Naive B cell (primary cell): ENCODE measurements around the gene TFRC. TPM values are rescaled to one million over a fixed set of nuclear protein-coding genes. Genes with fewer than 3 reads are reported as not detected.

Source experiments
- ATAC-seq, 2 donors: fragments of 150-1000 bp; cut with Tn5 transposase; 2 replicates each; pipeline ENCODE4 v1.10.0; 2021; ENCODE audit warnings: low read depth in 2 of 2, mild to moderate bottlenecking in 2 of 2, moderate library complexity in 2 of 2
- DNase-seq: peaks from one replicate; pipeline ENCODE4 v3.0.0; 2022
- H3K27ac Mint-ChIP-seq, 6 donors: one replicate each; pipeline ENCODE4 v1.8.0; 2020 to 2022; ENCODE audit warnings: mild to moderate bottlenecking in 6 of 6, mixed read lengths in 6 of 6, moderate library complexity in 5 of 6, inconsistent platforms in 2 of 6
- H3K27me3 Mint-ChIP-seq, 3 donors: one replicate each; pipeline ENCODE4 v1.8.0; 2021 to 2022; ENCODE audit warnings: mixed read lengths in 3 of 3, mild to moderate bottlenecking in 1 of 3
- H3K36me3 Mint-ChIP-seq, 2 donors: one replicate each; pipeline ENCODE4 v1.8.0; 2020 to 2022; ENCODE audit warnings: mixed read lengths in 2 of 2, inconsistent platforms in 1 of 2, mild to moderate bottlenecking in 1 of 2
- H3K4me1 Mint-ChIP-seq, 3 donors: one replicate each; pipeline ENCODE4 v1.8.0; 2020 to 2022; ENCODE audit warnings: mixed read lengths in 3 of 3, inconsistent platforms in 1 of 3, mild to moderate bottlenecking in 1 of 3, moderate library complexity in 1 of 3
- H3K4me3 Mint-ChIP-seq, 8 donors: one replicate each; pipeline ENCODE4 v1.8.0; 2020 to 2022; ENCODE audit warnings: mild to moderate bottlenecking in 8 of 8, mixed read lengths in 8 of 8, moderate library complexity in 8 of 8, inconsistent platforms in 2 of 8
- H3K9me3 Mint-ChIP-seq, 7 donors: one replicate each; pipeline ENCODE4 v1.8.0; 2020 to 2022; ENCODE audit warnings: mixed read lengths in 7 of 7, mild to moderate bottlenecking in 5 of 7, inconsistent platforms in 2 of 7, moderate library complexity in 1 of 7
- polyA plus RNA-seq, 6 donors: library from polyadenylated mRNA; unstranded; fragments of 300-500 nt; fragmentation: Illumina TruSeq; gene quantifications; one replicate each; pipeline ENCODE4 v1.2.3, GENCODE V29; 2021; ENCODE audit warnings: low read depth in 6 of 6

TFRC gene
- 10 to 100 TPM; 15.0 to 33.8 (median 25.4) TPM for polyA plus RNA-seq

DNA sequence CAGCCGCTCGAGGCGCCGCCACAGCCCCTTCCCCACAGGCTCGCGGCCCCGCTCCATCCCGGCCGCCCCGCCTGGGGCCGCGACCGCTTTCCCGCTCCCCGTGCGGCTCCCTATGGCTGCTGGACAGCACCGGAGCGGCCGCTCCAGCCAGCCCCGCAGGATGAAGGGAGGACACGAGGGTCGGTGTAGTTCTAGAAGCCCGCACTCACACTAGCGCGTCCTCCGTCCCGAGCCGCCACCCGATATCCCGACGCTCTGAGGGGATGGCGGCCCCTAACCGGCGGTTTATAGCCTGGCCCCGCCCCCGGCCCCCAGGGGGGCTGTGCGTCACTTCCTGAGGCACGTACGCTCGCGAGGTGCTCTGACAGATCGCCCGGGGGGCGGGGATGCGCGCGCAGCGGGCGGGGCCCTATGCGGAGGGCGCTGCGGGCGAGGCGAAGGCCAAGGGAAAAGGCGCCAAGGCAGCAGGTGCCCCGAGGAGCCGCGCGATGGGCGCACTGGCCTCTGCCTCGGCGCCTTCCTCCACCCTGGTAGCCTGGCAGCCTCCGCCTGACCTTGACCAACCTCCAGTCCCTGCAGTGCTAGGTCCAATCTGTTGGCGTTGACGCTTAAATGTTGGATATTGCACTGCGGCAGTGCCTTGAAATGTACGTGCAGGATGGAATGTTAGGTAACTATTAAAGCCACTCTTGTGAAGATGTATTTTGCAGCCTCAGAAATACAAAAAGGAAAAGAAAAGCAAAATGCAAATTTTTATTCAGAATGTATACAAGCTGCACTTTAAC is at the start of gene TFRC:
Gene TFRC (minus strand): TSS at position 257 of the 785 bp plus-strand sequence. CDS start 4,991 bp downstream, outside the sequence.
- peak within 1 kb of the TSS; percentile 96 to 99 (median 98) for H3K27ac Mint-ChIP-seq
- no peaks in the 10 kb centered on the region for H3K9me3 Mint-ChIP-seq
- no peaks in the 10 kb centered on the region for H3K27me3 Mint-ChIP-seq
- H3K4me1 Mint-ChIP-seq = peaks cover 26 to 39% (median 31%) of the 10 kb centered on the region in 3 donors
- H3K36me3 Mint-ChIP-seq = peaks cover 0 to under 1% of the 10 kb centered on the region in 2 donors
- DNase-seq (peak; percentile 95), ATAC-seq (peak; percentile 92)
- H3K4me3 Mint-ChIP-seq = peak within 1 kb of the TSS; percentile 89 to 99 (median 96)

DNA sequence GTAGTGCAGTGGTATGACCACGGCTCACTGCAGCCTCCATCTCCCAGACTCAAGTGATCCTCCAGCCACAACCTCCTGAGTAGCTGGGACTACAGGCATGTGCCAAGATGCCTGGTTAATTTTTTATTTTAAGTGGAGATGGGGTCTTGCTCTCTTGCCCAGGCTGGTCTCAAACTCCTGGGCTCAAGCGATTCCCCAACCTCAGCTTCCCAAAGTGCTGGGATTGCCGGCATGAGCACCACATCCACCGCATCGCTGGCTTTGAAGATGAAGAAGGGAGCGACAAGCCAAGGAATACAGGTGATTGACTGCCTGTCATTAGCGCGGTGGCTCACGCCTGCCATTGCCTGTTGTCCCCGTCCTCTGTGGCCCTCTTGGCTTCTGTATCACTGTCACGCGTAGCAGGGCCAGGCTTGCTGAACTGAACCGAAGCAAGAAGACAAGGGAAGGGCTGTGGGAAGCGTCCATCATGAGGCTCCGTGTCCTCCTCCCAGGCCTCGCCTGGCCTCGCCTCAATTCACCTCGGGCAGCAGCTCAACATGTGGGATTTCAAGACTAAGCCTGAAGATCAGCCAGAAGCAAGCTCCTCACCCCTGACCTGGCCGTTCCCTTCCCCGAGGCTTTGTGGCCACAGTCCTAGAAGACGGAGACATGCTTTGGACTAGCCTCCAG is 46.4 kb upstream of the TFRC start:
- DNase-seq (no peak), ATAC-seq (no peak)
- Mint-ChIP-seq H3K4me3 (no peak overlapping the region), H3K36me3 (no peaks in the 10 kb centered on the region), H3K27ac (peak overlapping the region in 2 of 6 donors; percentile 42 to 48), H3K4me1 (peaks cover 8 to 23% (median 17%) of the 10 kb centered on the region in 3 donors), H3K9me3 (no peaks in the 10 kb centered on the region), H3K27me3 (no peaks in the 10 kb centered on the region)

GRCh38 chr3:196127308-196128040 is 45.6 kb upstream of the TFRC start:
- ATAC-seq (no peak), DNase-seq (no peak)
- Mint-ChIP-seq H3K27ac (peak overlapping the region in 3 of 6 donors; percentile 57 to 78 (median 58)), H3K4me3 (no peak overlapping the region), H3K4me1 (peaks cover 14 to 31% (median 25%) of the 10 kb centered on the region in 3 donors), H3K27me3 (no peaks in the 10 kb centered on the region), H3K9me3 (no peaks in the 10 kb centered on the region), H3K36me3 (no peaks in the 10 kb centered on the region)

GRCh38 chr3:196124608-196125007 is 42.7 kb upstream of the TFRC start:
- no peaks in the 10 kb centered on the region for H3K27me3 Mint-ChIP-seq
- ATAC-seq (no peak), DNase-seq (no peak)
- no peak overlapping the region for H3K4me3 Mint-ChIP-seq
- H3K27ac Mint-ChIP-seq = peak overlapping the region in 1 of 6 donors; percentile 37
- no peaks in the 10 kb centered on the region for H3K9me3 Mint-ChIP-seq
- no peaks in the 10 kb centered on the region for H3K36me3 Mint-ChIP-seq
- H3K4me1 Mint-ChIP-seq = peaks cover 27 to 53% (median 46%) of the 10 kb centered on the region in 3 donors

GRCh38 chr3:196122688-196123046 is 40.8 kb upstream of the TFRC start:
- Mint-ChIP-seq H3K4me3 (peak overlapping the region in 1 of 8 donors; percentile 17), H3K27me3 (no peaks in the 10 kb centered on the region), H3K9me3 (no peaks in the 10 kb centered on the region), H3K4me1 (peaks cover 40 to 58% (median 44%) of the 10 kb centered on the region in 3 donors), H3K36me3 (no peaks in the 10 kb centered on the region), H3K27ac (peak overlapping the region in 4 of 6 donors; percentile 39 to 88 (median 69))
- ATAC-seq (no peak), DNase-seq (no peak)

DNA sequence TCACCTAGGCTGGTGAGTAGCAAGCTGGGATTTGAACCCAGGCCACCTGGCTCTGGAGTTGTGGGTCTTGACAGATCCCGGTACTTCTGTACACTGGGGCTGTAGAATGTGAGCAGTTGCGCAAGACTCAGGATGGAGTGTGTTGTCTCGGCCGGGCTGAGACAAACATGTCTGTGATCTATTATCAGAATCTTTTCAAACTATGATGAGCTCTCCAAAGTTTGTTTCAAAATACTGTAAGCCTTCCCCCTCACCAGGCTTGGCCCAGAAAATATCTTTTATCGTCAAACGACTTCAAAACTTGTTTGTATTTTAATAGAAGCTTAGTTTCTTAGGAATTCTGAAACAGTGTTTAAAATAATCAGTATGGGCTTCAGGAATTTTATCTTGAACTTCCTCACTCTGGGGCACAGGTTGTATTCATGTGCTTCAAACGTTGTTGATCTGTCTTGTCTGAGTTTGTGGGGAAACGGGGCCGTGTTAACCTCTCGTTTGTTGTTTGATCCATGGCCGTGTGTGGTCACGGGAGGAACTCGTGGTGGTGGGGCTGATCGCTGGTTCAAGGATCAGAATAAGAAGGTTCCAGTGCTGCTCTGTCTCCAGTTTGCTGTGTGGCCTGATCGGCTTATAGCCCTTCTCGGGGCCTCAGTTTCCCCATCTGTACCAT is 40.3 kb upstream of the TFRC start:
- Mint-ChIP-seq H3K4me1 (peaks cover 35 to 53% (median 38%) of the 10 kb centered on the region in 3 donors), H3K9me3 (no peaks in the 10 kb centered on the region), H3K27ac (peak overlapping the region in 4 of 6 donors; percentile 39 to 74 (median 56)), H3K36me3 (no peaks in the 10 kb centered on the region), H3K4me3 (peak overlapping the region in 3 of 8 donors; percentile 17 to 57 (median 24)), H3K27me3 (no peaks in the 10 kb centered on the region)
- DNase-seq = no peak
- no peak for ATAC-seq

GRCh38 chr3:196121066-196121465 is 39.2 kb upstream of the TFRC start:
- peak overlapping the region in 3 of 8 donors; percentile 5 to 69 (median 38) for H3K4me3 Mint-ChIP-seq
- DNase-seq (no peak), ATAC-seq (no peak)
- no peaks in the 10 kb centered on the region for H3K9me3 Mint-ChIP-seq
- H3K4me1 Mint-ChIP-seq = peaks cover 32 to 46% (median 35%) of the 10 kb centered on the region in 3 donors
- H3K36me3 Mint-ChIP-seq = no peaks in the 10 kb centered on the region
- no peaks in the 10 kb centered on the region for H3K27me3 Mint-ChIP-seq
- H3K27ac Mint-ChIP-seq = peak overlapping the region in 1 of 6 donors; percentile 70

- peak overlapping the region in 3 of 6 donors; percentile 30 to 86 (median 63) for H3K27ac Mint-ChIP-seq
- peak overlapping the region in 6 of 8 donors; percentile 38 to 77 (median 64) for H3K4me3 Mint-ChIP-seq
- DNase-seq (no peak), ATAC-seq (no peak)
- H3K9me3 Mint-ChIP-seq = no peaks in the 10 kb centered on the region
- H3K4me1 Mint-ChIP-seq = peaks cover 32 to 46% (median 35%) of the 10 kb centered on the region in 3 donors
- H3K27me3 Mint-ChIP-seq = no peaks in the 10 kb centered on the region
- H3K36me3 Mint-ChIP-seq = no peaks in the 10 kb centered on the region
Observed at GRCh38 chr3:196120291-196120951, 38.5 kb upstream of the TFRC start.

DNA sequence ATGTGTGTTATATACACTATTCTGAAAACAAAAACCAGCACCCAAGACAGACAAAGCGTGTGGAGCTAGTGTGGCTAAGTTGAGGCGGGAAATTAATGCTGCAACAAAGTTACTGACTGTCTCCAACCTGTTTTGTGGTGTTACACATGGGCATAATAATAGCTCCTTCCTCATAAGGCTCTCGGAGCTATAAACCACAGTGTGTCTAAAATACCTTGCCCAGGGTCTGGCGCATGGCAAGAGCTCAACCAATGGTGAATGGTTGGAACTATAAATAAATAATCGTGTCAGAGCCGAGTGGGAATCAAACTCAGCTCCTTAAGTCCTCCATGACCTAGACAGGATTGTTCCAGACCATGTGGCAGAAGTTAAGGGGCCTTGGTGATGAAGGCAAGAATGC is 35.9 kb upstream of the TFRC start:
- peaks cover 37 to 54% (median 43%) of the 10 kb centered on the region in 3 donors for H3K4me1 Mint-ChIP-seq
- H3K9me3 Mint-ChIP-seq = no peaks in the 10 kb centered on the region
- H3K27ac Mint-ChIP-seq = peak overlapping the region in 4 of 6 donors; percentile 74 to 90 (median 76)
- ATAC-seq = peak; percentile 51 to 60
- H3K27me3 Mint-ChIP-seq = no peaks in the 10 kb centered on the region
- no peaks in the 10 kb centered on the region for H3K36me3 Mint-ChIP-seq
- peak overlapping the region in 6 of 8 donors; percentile 50 to 80 (median 65) for H3K4me3 Mint-ChIP-seq
- no peak for DNase-seq

- Mint-ChIP-seq H3K27ac (no peak overlapping the region), H3K4me3 (no peak overlapping the region), H3K9me3 (no peaks in the 10 kb centered on the region), H3K4me1 (peaks cover 28 to 52% (median 37%) of the 10 kb centered on the region in 3 donors), H3K27me3 (no peaks in the 10 kb centered on the region), H3K36me3 (no peaks in the 10 kb centered on the region)
- DNase-seq (peak; percentile 69), ATAC-seq (peak; percentile 88 to 89)
Observed at GRCh38 chr3:196115678-196116083, 33.8 kb upstream of the TFRC start.

GRCh38 chr3:196111939-196112386 is 30.1 kb upstream of the TFRC start:
- no peaks in the 10 kb centered on the region for H3K27me3 Mint-ChIP-seq
- no peaks in the 10 kb centered on the region for H3K36me3 Mint-ChIP-seq
- peak; percentile 55 to 61 for ATAC-seq
- peak overlapping the region in 5 of 8 donors; percentile 5 to 56 (median 30) for H3K4me3 Mint-ChIP-seq
- H3K27ac Mint-ChIP-seq = peak overlapping the region; percentile 38 to 92 (median 68)
- DNase-seq = peak; percentile 36
- H3K9me3 Mint-ChIP-seq = no peaks in the 10 kb centered on the region
- peaks cover 15 to 28% (median 27%) of the 10 kb centered on the region in 3 donors for H3K4me1 Mint-ChIP-seq

- H3K27me3 Mint-ChIP-seq = no peaks in the 10 kb centered on the region
- no peaks in the 10 kb centered on the region for H3K9me3 Mint-ChIP-seq
- H3K4me3 Mint-ChIP-seq = no peak overlapping the region
- peaks cover 8 to 18% (median 16%) of the 10 kb centered on the region in 3 donors for H3K4me1 Mint-ChIP-seq
- no peaks in the 10 kb centered on the region for H3K36me3 Mint-ChIP-seq
- H3K27ac Mint-ChIP-seq = peak overlapping the region in 2 of 6 donors; percentile 4 to 70
- ATAC-seq (no peak), DNase-seq (no peak)
Observed at GRCh38 chr3:196108075-196108743, 26.3 kb upstream of the TFRC start.
